HepG2 (cell line): ENCODE measurements around the gene CMIP. TPM values are rescaled to one million over a fixed set of nuclear protein-coding genes. Genes with fewer than 3 reads are reported as not detected.

Experiments used
- HMG20B ChIP-seq: conservative IDR thresholded peaks from 2 replicates; pipeline ENCODE4 v1.6.1; 2016; ENCODE audit warnings: missing genetic modification reagents, missing compliant biosample characterization
- HMGA1 ChIP-seq: sonication (generic); formaldehyde crosslinking; conservative IDR thresholded peaks from 2 replicates; pipeline ENCODE4 v1.4.0; 2020; ENCODE audit warnings: missing genetic modification reagents
- KAT7 ChIP-seq: IDR thresholded peaks from 2 replicates; pipeline ENCODE4 v1.6.1; 2018; ENCODE audit warnings: borderline replicate concordance, missing compliant biosample characterization
- KIAA2018 ChIP-seq: sonication (generic); formaldehyde crosslinking; IDR thresholded peaks from 2 replicates; pipeline ENCODE4 v1.5.0; 2020; ENCODE audit warnings: mild to moderate bottlenecking, missing genetic modification reagents, borderline replicate concordance
- KLF6 ChIP-seq: IDR thresholded peaks from 2 replicates; pipeline ENCODE4 v1.8.0; 2016; ENCODE audit warnings: missing biosample characterization, missing genetic modification reagents
- NR0B2 ChIP-seq: sonication (generic); formaldehyde crosslinking; IDR thresholded peaks from 2 replicates; pipeline ENCODE4 v1.4.0; 2020; ENCODE audit warnings: mild to moderate bottlenecking, missing genetic modification reagents
- POGZ ChIP-seq: sonication (generic); formaldehyde crosslinking; IDR thresholded peaks from 2 replicates; pipeline ENCODE4 v1.4.0; 2020; ENCODE audit warnings: mild to moderate bottlenecking, missing genetic modification reagents
- REL ChIP-seq: sonication (generic); formaldehyde crosslinking; conservative IDR thresholded peaks from 2 replicates; pipeline ENCODE4 v1.8.0; 2022; ENCODE audit warnings: mild to moderate bottlenecking, missing genetic modification reagents, moderate library complexity
- RXRA ChIP-seq: sonication (generic); formaldehyde crosslinking; IDR thresholded peaks from 2 replicates; pipeline ENCODE4 v1.5.1; 2020; ENCODE audit warnings: missing genetic modification reagents
- SNAI1 ChIP-seq: sonication (generic); formaldehyde crosslinking; IDR thresholded peaks from 2 replicates; pipeline ENCODE4 v1.5.0; 2020; ENCODE audit warnings: mild to moderate bottlenecking, missing genetic modification reagents, borderline replicate concordance
- ZBTB2 ChIP-seq: sonication (generic); formaldehyde crosslinking; IDR thresholded peaks from 2 replicates; pipeline ENCODE4 v1.8.0; 2022; ENCODE audit warnings: low read depth, missing genetic modification reagents
- ZFX ChIP-seq: sonication (generic); formaldehyde crosslinking; IDR thresholded peaks from 2 replicates; pipeline ENCODE4 v1.4.0; 2020; ENCODE audit warnings: mild to moderate bottlenecking, low read depth, missing genetic modification reagents, moderate library complexity
- ZNF607 ChIP-seq: sonication (generic); formaldehyde crosslinking; IDR thresholded peaks from 2 replicates; pipeline ENCODE4 v1.5.1; 2020; ENCODE audit warnings: missing genetic modification reagents, mild to moderate bottlenecking, borderline replicate concordance
- polyA plus RNA-seq, 8 experiments: library from polyadenylated mRNA; depleted of rRNA in 3 of 8; stranded (reverse) in 7 of 8; unstranded in 1 of 8; fragments of >200 nt; fragmentation: Illumina TruSeq in 4 of 8; extraction: Trizol in 4 of 8; gene quantifications; 2 replicates each; pipeline versions ENCODE4 v1.2.1 to v1.2.3, GENCODE V29; 2011 to 2016; ENCODE audit warnings: low read depth in 4 of 8, missing spikeins in 1 of 8, mixed read lengths in 1 of 8; ENCODE audit not compliant: insufficient read depth in 1 of 8
- total RNA-seq, 5 experiments: library from RNA; depleted of rRNA; stranded (reverse); fragments of >200 nt; fragmentation: Illumina TruSeq; extraction: Trizol; gene quantifications; 2 replicates each; pipeline ENCODE4 v1.2.3, GENCODE V29; 2016; ENCODE audit warnings: low read depth in 1 of 5
- TF ChIP-seq, protein P1 (sequence below): sonication (generic); formaldehyde crosslinking; conservative IDR thresholded peaks from 2 replicates; pipeline ENCODE4 v1.4.0; 2020; ENCODE audit warnings: missing genetic modification reagents
- TF ChIP-seq, protein P2 (sequence below): sonication (generic); formaldehyde crosslinking; IDR thresholded peaks from 2 replicates; pipeline ENCODE4 v1.4.0; 2020; ENCODE audit warnings: missing genetic modification reagents
- TF ChIP-seq, protein P3 (sequence below): sonication (generic); formaldehyde crosslinking; IDR thresholded peaks from 2 replicates; pipeline ENCODE4 v1.5.0; 2020; ENCODE audit warnings: missing genetic modification reagents, mild to moderate bottlenecking, borderline replicate concordance

The CMIP gene
- total and polyA plus RNA-seq, 2 of the 13 experiments (the other 11 are each of a cell fraction or from before 2014, with no cell fraction given): 10.9 to 18.1 TPM

GRCh38 chr16:81453091-81453728 is 8.6 kb downstream of the CMIP start (continued):
- TF ChIP-seq KIAA2018 (CRISPR knock-in tag) (no peak), REL (no peak), KAT7 (no peak), POGZ (CRISPR knock-in tag) (no peak), RXRA (CRISPR knock-in tag) (peak; percentile 22; the same call in 1 of the 2 replicates), NR0B2 (no peak), KLF6 (CRISPR knock-in tag) (no peak), SNAI1 (CRISPR knock-in tag) (no peak), ZBTB2 (CRISPR knock-in tag) (no peak), HMG20B (no peak), ZNF607 (CRISPR knock-in tag) (no peak), ZFX (0 out of 2 replicates have a peak, but pooled peaks have one; percentile 21), HMGA1 (no peak)
- TF ChIP-seq, protein P1, sequence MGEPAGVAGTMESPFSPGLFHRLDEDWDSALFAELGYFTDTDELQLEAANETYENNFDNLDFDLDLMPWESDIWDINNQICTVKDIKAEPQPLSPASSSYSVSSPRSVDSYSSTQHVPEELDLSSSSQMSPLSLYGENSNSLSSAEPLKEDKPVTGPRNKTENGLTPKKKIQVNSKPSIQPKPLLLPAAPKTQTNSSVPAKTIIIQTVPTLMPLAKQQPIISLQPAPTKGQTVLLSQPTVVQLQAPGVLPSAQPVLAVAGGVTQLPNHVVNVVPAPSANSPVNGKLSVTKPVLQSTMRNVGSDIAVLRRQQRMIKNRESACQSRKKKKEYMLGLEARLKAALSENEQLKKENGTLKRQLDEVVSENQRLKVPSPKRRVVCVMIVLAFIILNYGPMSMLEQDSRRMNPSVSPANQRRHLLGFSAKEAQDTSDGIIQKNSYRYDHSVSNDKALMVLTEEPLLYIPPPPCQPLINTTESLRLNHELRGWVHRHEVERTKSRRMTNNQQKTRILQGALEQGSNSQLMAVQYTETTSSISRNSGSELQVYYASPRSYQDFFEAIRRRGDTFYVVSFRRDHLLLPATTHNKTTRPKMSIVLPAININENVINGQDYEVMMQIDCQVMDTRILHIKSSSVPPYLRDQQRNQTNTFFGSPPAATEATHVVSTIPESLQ: no peak
- TF ChIP-seq, protein P2, sequence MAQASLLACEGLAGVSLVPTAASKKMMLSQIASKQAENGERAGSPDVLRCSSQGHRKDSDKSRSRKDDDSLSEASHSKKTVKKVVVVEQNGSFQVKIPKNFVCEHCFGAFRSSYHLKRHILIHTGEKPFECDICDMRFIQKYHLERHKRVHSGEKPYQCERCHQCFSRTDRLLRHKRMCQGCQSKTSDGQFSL: no peak
- TF ChIP-seq, protein P3, sequence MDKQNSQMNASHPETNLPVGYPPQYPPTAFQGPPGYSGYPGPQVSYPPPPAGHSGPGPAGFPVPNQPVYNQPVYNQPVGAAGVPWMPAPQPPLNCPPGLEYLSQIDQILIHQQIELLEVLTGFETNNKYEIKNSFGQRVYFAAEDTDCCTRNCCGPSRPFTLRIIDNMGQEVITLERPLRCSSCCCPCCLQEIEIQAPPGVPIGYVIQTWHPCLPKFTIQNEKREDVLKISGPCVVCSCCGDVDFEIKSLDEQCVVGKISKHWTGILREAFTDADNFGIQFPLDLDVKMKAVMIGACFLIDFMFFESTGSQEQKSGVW (CRISPR knock-in tag): no peak
